ENCODE measurements around the gene DPP8. TPM values are rescaled to one million over a fixed set of nuclear protein-coding genes. Genes with fewer than 3 reads are reported as not detected.

Gene DPP8
- total RNA-seq, 4 donors from 2014 or later = 33.6 to 48.6 (median 40.0) TPM

GRCh38 chr15:65424683-65425082, 92.8 kb downstream of the DPP8 start:
- DNase-seq (ENCODE audit: extremely low spot score) = no peak
- H3K9me3 ChIP-seq = no peaks in the 10 kb centered on the region
- WGBS = 85% methylated on average over 5 of the region's 5 CpGs
- no peaks in the 10 kb centered on the region for H3K36me3 ChIP-seq
- TF ChIP-seq POLR2AphosphoS5 (IDR thresholded peaks at IDR 0.05) (no peak), CTCF (IDR thresholded peaks at IDR 0.05) (no peak), POLR2A (IDR thresholded peaks at IDR 0.05; ENCODE audit: low read depth) (no peak), EP300 (IDR thresholded peaks at IDR 0.05) (no peak)
- H3K4me1 ChIP-seq = peaks cover 15 to 31% (median 26%) of the 10 kb centered on the region in 4 donors
- peaks cover 0 to 22% (median 0%) of the 10 kb centered on the region in 4 donors for H3K27me3 ChIP-seq
- H3K4me3 ChIP-seq = no peak overlapping the region
- intact Hi-C loops (cut with DNase I) = no loop called here
- no peak overlapping the region for H3K27ac ChIP-seq (replicated peaks in 1 of 4)

DNA sequence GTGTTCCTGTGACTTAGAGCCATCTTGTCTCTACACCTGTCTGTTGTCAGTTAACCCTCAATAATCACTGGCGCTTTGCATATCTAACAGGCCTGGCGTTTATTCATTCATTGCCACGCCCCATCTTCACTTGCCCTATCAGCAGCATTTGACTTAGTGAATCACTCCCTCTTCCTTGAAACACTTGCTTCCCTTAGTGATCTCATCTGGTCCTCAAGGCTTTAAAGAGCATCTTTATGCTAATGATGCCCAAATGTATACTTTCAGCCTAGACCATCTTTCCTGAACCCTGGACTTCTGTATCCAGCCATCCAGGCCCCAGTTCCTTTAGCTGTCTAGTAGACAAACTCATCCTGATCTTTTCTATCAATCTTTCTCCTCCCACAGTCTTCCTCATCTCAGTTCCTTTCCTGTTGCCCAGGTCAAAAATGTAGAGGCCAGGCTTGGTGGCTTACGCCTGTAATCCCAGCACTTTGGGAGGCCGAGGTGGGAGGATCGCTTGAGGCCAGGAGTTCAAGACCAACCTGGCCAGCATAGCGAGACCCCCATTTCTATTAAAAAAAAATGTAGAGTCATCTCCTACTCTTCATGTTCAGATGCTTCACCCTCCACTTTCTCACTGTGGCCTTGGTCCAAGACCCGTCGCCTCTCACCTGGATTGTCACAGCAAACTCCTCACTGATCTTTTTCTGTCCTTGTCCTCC, 93.4 kb downstream of the DPP8 start:
- Histone ChIP-seq H3K36me3 (no peaks in the 10 kb centered on the region), H3K4me1 (peaks cover 15 to 31% (median 26%) of the 10 kb centered on the region in 4 donors), H3K27me3 (peaks cover 0 to 22% (median 0%) of the 10 kb centered on the region in 4 donors), H3K4me3 (no peak overlapping the region), H3K9me3 (no peaks in the 10 kb centered on the region), H3K27ac (replicated peaks in 1 of 4) (no peak overlapping the region)
- intact Hi-C loops (cut with DNase I) = no loop called here
- 92% methylated on average over 9 of the region's 9 CpGs for WGBS
- no peak for DNase-seq (ENCODE audit: extremely low spot score)
- TF ChIP-seq EP300 (IDR thresholded peaks at IDR 0.05) (no peak), CTCF (IDR thresholded peaks at IDR 0.05) (no peak), POLR2AphosphoS5 (IDR thresholded peaks at IDR 0.05) (no peak), POLR2A (IDR thresholded peaks at IDR 0.05; ENCODE audit: low read depth) (no peak)

DNA sequence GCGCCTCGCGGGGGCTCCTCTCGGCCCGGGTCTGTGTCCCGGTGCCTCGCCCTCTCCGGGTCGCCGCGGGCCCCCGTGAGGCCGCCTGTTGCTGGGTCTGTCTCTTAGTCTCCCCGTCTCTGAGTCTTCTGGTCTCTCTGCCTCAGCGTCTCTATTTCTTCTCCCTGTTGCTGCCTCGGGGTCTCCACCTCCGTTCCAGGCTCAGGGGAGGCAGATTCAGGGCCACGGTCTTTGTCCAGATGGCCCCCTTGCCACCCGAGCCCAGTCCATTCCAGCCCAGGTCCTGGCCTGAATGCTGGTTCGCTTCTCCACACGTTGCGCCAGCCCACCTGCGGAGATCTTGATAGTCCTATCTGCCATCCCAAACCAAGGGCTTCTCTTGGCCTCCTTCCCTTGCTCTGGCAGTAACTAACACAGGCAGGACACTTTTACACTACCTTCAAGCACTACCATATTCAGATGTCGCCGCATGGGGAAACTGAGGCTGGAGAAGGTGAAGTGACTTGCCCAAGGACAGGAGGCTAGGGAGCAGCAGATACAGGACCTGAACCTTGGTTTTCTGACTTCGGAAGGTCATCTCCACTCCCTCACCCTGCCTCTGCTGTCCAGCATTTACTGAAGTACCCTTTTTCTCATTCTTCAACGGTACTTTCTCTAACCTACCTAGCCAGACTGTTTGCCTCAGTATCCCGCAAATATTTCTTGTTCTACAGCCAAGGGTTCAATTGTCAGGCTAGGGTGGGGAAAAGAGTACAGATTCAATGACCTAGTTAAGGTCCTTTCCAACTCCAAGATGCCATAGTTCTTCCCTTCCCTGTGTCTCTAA, 94.1 kb downstream of the DPP8 start:
- TF ChIP-seq CTCF (IDR thresholded peaks at IDR 0.05) (no peak), POLR2A (IDR thresholded peaks at IDR 0.05; ENCODE audit: low read depth) (no peak), POLR2AphosphoS5 (IDR thresholded peaks at IDR 0.05) (no peak), EP300 (IDR thresholded peaks at IDR 0.05) (no peak)
- H3K4me3 ChIP-seq = peak overlapping the region; percentile 56 to 71 (median 62)
- intact Hi-C loops (cut with DNase I) = no loop called here
- 38% methylated on average over 24 of the region's 28 CpGs for WGBS
- peaks cover 15 to 31% (median 26%) of the 10 kb centered on the region in 4 donors for H3K4me1 ChIP-seq
- H3K36me3 ChIP-seq = no peaks in the 10 kb centered on the region
- no peaks in the 10 kb centered on the region for H3K9me3 ChIP-seq
- H3K27me3 ChIP-seq = peaks cover 0 to 22% (median 0%) of the 10 kb centered on the region in 4 donors
- DNase-seq (ENCODE audit: extremely low spot score) = no peak
- peak overlapping the region in 3 of 4 donors; percentile 23 to 58 (median 48) for H3K27ac ChIP-seq (replicated peaks in 1 of 4)

DNA sequence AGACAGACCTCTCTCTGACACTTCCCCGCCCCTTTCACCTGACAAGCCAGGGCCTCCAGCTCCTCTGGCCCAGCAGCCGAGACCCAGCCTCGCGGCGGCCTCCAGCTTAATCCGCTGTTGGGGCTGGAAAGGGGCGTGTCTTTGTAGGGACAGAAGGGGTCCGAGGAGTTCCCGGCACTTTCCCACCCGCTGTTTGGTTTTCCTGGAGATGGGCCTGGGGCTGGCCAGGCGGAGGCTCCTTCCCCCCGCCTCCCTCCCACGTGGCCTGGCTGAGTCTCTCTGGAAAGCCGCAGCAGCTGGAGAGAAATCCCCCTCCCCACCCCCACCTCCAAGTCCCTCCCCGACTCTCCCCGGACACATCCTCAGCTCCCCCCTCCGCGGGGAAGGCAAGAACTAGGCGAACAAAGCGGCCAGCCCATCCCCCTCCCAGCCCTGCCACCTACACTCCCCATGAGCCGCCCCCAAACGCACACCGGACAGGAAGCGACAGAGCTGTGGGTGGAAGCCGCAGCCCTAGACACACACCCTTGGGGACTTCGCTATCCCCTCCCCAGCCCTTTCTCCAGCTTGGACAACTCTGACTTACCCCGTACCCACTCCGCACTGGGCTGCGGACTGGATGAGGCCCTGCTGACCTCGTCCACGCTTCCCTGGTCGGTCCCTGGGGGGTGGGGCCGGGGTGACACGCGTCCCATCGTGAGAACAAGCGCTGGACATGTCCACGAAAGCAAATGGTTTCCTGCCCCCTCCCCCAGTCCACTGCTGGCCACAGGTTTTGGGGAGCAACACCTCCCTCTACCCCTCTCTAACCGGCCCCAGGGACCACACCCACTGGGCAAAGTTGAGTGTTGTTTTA, 95.9 kb downstream of the DPP8 start:
- intact Hi-C loops (cut with DNase I) = no loop called here
- Histone ChIP-seq H3K36me3 (no peaks in the 10 kb centered on the region), H3K9me3 (no peaks in the 10 kb centered on the region), H3K27ac (replicated peaks in 1 of 4) (peak overlapping the region in 3 of 4 donors; percentile 25 to 53 (median 33)), H3K4me3 (peak overlapping the region; percentile 56 to 71 (median 62)), H3K4me1 (peaks cover 15 to 31% (median 26%) of the 10 kb centered on the region in 4 donors), H3K27me3 (peaks cover 0 to 35% (median 2%) of the 10 kb centered on the region in 4 donors)
- DNase-seq (ENCODE audit: extremely low spot score) = no peak
- TF ChIP-seq CTCF (IDR thresholded peaks at IDR 0.05) (no peak), POLR2AphosphoS5 (IDR thresholded peaks at IDR 0.05) (no peak), EP300 (IDR thresholded peaks at IDR 0.05) (no peak), POLR2A (IDR thresholded peaks at IDR 0.05; ENCODE audit: low read depth) (no peak)
- WGBS = 1% methylated on average over 21 of the region's 39 CpGs

Measured in esophagus muscularis mucosa (tissue), 4 donors.